ENCODE results near the gene CBLN3. TPM values are rescaled to one million over a fixed set of nuclear protein-coding genes. Genes with fewer than 3 reads are reported as not detected.
A peak's percentile ranks its signal among the peaks of the same experiment; 100 is the strongest.

Gene CBLN3
- total RNA-seq, 2 experiments from 2014 or later, result 11.6 to 12.2 TPM

DNA sequence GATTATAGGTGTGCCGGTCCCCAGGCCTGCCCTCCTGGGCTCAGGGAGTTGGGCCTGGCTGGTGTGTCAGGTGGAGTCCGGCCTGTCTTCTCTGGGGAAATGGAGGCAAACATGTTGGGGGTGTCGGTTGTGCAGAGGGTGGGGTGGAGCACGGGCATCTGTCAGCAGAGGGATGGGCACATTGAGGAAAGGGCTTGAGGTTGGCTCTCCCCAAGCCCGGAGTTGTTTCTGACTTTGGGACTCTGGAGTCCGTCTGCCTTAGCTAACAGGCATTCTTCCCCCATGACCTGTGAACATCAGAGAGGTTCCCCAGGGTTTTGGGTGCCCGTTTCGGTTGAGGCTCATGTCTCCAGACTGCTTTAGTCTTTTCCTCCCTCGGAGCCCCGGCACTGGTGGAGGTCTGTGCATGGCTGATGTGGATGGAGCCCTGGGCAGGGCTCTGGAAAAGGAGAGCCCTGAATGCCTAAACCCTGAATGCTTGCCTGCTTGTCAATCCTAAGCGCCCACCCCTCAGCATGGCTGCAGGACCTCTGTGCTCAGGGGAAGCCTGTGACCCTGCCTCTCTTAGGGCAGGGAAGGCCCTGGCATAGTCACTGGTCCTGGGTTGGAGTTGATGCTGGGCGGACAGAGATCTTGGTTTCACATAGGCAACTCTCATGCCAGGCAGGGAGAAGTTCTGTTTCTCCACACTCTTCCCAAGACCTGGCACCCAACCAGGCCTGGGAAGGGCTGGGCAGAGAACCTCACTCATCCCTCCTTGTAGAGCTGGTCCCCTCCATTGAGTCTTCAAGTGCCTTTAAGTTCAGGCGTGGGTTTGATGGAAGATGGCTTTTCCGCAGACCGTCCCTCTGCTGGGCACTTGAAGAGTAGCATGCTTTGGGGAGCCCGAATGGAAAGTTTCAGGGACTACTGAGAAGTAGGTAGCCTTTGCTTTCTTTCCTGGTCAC is 17.8 kb downstream of the CBLN3 start:
- intact Hi-C loops (cut with DNase I, micrococcal nuclease), result no loop called here
- no peak overlapping the region for H3K27ac Mint-ChIP-seq
- no peaks in the 10 kb centered on the region for H3K9me3 Mint-ChIP-seq (ENCODE audit: low read depth)
- H3K36me3 Mint-ChIP-seq (ENCODE audit: low read depth), result no peaks in the 10 kb centered on the region
- H3K4me3 Mint-ChIP-seq, result no peak overlapping the region
- ATAC-seq (peak; percentile 70), DNase-seq (peak; percentile 54)
- POLR2A ChIA-PET, result no interaction called here
- CTCF ChIA-PET, result interaction anchor here (0.6 to 5.2 kb wide), 10 partner anchors 12 to 720 kb away, joined by 3 to 20 read pairs (median 4); no protein-coding TSS in a partner anchor
- H3K27me3 Mint-ChIP-seq, result no peaks in the 10 kb centered on the region
- H3K4me1 Mint-ChIP-seq, result no peaks in the 10 kb centered on the region

DNA sequence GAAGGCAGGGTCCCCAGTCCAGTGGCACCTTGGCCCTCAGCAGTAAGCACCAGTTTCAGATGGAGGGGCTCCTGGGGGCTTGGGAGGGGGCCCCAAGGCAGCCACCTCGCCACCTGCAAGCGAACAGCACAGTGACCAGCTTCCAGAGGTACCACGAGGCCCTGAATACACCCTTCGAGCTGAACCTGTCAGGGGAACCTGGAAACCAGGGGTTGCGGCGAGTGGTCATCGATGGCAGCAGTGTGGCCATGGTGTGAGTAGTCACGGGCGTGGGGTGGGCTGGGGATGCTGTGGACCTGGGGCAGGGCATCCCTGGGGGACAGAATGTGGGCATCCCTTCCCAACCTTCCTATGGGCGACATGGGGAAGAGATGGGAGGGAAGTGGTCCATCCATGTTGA is 19.5 kb downstream of the CBLN3 start:
- H3K4me1 Mint-ChIP-seq, result no peaks in the 10 kb centered on the region
- intact Hi-C loops (cut with DNase I, micrococcal nuclease), result loop anchor here in 1 of 2 experiments (5.0 kb wide), 1 partner anchor 58 kb away; no protein-coding TSS in a partner anchor
- ChIA-PET CTCF (interaction anchor here (1.4 to 5.2 kb wide), 5 partner anchors 13 to 77 kb away, joined by 3 to 20 read pairs (median 9); no protein-coding TSS in a partner anchor), POLR2A (no interaction called here)
- H3K9me3 Mint-ChIP-seq (ENCODE audit: low read depth), result no peaks in the 10 kb centered on the region
- H3K27ac Mint-ChIP-seq, result no peak overlapping the region
- no peak for ATAC-seq
- H3K4me3 Mint-ChIP-seq, result no peak overlapping the region
- no peak for DNase-seq
- peaks cover under 1% of the 10 kb centered on the region for H3K27me3 Mint-ChIP-seq
- no peaks in the 10 kb centered on the region for H3K36me3 Mint-ChIP-seq (ENCODE audit: low read depth)

DNA sequence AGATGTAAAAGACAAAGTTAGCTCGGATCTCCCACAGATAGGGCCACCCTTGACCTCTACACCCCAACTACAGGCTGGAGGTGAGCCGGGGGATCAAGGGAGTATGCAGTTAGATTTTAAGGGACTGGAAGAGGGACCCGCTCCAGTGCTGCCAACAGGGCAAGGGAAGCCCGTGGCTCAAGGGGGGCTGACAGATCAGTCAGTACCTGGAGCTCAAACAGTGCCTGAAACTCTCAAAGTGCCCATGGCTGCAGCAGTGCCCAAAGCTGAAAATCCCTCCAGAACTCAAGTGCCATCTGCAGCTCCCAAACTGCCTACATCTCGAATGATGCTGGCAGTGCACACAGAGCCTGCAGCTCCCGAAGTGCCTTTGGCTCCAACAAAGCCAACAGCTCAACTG is 20.3 kb downstream of the CBLN3 start:
- POLR2A ChIA-PET, result interaction anchor here (0.6 kb wide), 2 partner anchors 43 to 162 kb away, joined by 3 to 4 read pairs; no protein-coding TSS in a partner anchor
- H3K4me3 Mint-ChIP-seq, result no peak overlapping the region
- peaks cover 4% of the 10 kb centered on the region for H3K27me3 Mint-ChIP-seq

DNA sequence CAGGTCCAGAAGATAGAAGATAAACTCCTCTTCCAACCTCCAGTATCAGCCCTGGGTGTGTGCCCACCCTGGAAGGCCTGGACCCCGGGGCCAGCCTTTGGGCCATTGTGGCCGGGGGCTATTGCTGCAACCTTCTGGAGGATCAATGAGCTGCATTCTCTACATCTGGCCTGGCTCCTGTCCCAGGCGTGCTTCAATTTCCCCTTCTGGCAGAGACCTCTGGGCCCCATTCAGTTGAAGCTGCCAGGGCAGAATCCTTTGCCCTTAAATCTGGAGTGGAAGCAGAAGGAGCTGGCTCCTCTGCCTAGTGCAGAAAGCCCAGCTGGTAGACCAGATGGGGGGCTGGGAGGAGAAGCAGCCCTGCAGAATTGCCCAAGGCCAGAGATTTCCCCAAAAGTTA is 20.7 kb downstream of the CBLN3 start:
- Mint-ChIP-seq H3K27ac (no peak overlapping the region), H3K4me3 (no peak overlapping the region), H3K27me3 (peaks cover 4% of the 10 kb centered on the region), H3K36me3 (ENCODE audit: low read depth) (no peaks in the 10 kb centered on the region), H3K9me3 (ENCODE audit: low read depth) (no peaks in the 10 kb centered on the region), H3K4me1 (no peaks in the 10 kb centered on the region)
- ChIA-PET CTCF (interaction anchor here (0.6 to 1.7 kb wide), 5 partner anchors 16 to 145 kb away, joined by 3 to 10 read pairs (median 4); no protein-coding TSS in a partner anchor), POLR2A (interaction anchor here (0.6 kb wide), 2 partner anchors 42 to 161 kb away, joined by 3 to 4 read pairs; no protein-coding TSS in a partner anchor)
- intact Hi-C loops (cut with DNase I, micrococcal nuclease), result loop anchor here in 1 of 2 experiments (5.0 kb wide), 1 partner anchor 56 kb away; no protein-coding TSS in a partner anchor
- ATAC-seq (no peak), DNase-seq (no peak)

More for the DNA sequence above, 20.3 kb downstream of the CBLN3 start:
- Mint-ChIP-seq H3K4me1 (no peaks in the 10 kb centered on the region), H3K27ac (no peak overlapping the region), H3K36me3 (ENCODE audit: low read depth) (no peaks in the 10 kb centered on the region), H3K9me3 (ENCODE audit: low read depth) (no peaks in the 10 kb centered on the region)
- DNase-seq (no peak), ATAC-seq (no peak)
- CTCF ChIA-PET, result interaction anchor here (0.6 to 5.2 kb wide), 7 partner anchors 12 to 145 kb away, joined by 3 to 20 read pairs (median 4); no protein-coding TSS in a partner anchor
- intact Hi-C loops (cut with DNase I, micrococcal nuclease), result loop anchor here in 1 of 2 experiments (5.0 kb wide), 1 partner anchor 57 kb away; no protein-coding TSS in a partner anchor

DNA sequence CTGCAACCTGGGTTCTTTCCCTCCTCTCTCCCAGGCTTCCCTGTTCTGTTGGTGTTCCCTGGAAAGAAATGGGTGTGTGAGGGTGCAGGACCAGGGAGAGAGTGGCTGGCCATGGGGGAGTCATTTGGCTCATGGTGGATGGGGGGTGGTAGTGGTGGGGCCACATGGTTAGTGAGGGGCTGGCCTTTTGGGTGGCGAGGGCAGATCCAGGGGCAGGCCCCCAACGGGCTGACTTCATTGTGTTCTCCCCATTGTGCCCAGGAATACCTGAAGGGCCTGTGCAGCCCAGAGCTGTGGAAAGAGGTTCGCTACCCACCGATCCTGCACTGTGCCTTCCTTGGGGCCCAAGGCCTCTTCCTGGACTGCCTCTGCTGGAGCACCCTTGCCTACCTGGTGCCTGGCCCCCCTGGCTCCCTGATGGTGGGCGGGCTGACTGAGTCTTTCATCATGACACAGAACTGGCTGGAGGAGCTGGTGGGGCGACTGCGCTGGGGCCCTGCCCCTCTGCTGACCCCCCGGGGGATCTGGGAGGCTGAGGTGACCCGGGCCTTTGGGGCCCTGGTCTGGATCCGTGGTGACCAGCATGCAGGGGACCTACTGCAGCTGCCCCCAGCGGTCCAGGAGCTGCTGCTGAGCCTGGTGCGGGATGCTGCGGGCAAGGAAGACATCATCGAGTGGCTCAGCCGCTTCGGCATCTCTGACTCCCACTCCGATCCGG is 21.7 kb downstream of the CBLN3 start:
- no peaks in the 10 kb centered on the region for H3K4me1 Mint-ChIP-seq
- POLR2A ChIA-PET, result no interaction called here
- CTCF ChIA-PET, result no interaction called here

DNA sequence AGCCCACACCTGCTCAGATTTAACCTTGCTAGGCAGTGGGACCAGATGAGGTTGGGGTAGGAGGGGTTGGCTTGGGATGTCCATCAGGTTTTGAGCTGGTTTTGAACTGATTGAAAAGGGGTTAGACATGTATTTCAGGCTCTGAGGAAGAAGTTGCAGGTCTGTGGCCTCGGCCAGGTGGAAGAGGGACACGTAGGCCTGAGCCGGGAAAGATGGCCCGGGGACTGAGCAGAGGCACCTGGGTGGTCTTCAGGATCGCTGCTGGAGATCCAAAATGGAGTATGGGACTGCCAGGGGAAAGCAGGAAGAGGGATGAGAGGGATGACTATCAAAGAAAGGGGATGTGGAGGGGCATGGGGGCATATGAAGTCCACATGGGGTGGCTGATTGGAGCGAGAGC is 23.1 kb downstream of the CBLN3 start:
- Mint-ChIP-seq H3K36me3 (ENCODE audit: low read depth) (no peaks in the 10 kb centered on the region), H3K27ac (no peak overlapping the region), H3K4me1 (no peaks in the 10 kb centered on the region), H3K9me3 (ENCODE audit: low read depth) (no peaks in the 10 kb centered on the region), H3K4me3 (no peak overlapping the region), H3K27me3 (peaks cover 6% of the 10 kb centered on the region)
- ATAC-seq (no peak), DNase-seq (no peak)
- intact Hi-C loops (cut with DNase I, micrococcal nuclease), result loop anchor here in 1 of 2 experiments (5.0 kb wide), 1 partner anchor 54 kb away; no protein-coding TSS in a partner anchor
- POLR2A ChIA-PET, result no interaction called here
- CTCF ChIA-PET, result interaction anchor here (0.6 to 1.8 kb wide), 6 partner anchors 8 to 163 kb away, joined by 3 to 7 read pairs (median 4); no protein-coding TSS in a partner anchor

More for the DNA sequence above, 21.7 kb downstream of the CBLN3 start:
- Mint-ChIP-seq H3K9me3 (ENCODE audit: low read depth) (no peaks in the 10 kb centered on the region), H3K27me3 (peaks cover 6% of the 10 kb centered on the region), H3K27ac (no peak overlapping the region), H3K4me3 (no peak overlapping the region), H3K36me3 (ENCODE audit: low read depth) (no peaks in the 10 kb centered on the region)
- intact Hi-C loops (cut with DNase I, micrococcal nuclease), result loop anchor here in 1 of 2 experiments (5.0 kb wide), 1 partner anchor 55 kb away; no protein-coding TSS in a partner anchor
- no peak for DNase-seq
- ATAC-seq, result no peak

DNA sequence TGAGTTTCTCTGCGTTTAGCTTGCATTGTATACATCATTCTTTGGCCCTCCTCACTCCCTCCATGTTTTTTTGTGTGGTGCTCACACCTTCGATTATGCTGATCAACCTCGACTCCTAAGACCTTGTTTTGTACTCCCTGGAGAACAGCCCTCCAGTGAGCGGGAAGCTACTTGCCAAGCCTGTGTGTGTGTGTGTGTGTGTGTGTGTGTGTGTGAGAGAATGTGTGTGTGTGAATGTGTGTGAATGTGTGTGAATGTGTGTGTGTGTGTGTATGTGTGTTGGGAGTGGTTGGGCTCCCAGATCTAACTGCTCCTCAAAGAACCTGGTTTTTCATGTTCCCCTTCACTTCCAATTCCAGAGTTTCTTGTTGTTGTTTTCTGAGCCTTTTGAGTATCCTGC is 24.7 kb downstream of the CBLN3 start:
- no peaks in the 10 kb centered on the region for H3K4me1 Mint-ChIP-seq
- H3K4me3 Mint-ChIP-seq, result no peak overlapping the region
- DNase-seq, result no peak
- no peak overlapping the region for H3K27ac Mint-ChIP-seq
- ChIA-PET POLR2A (no interaction called here), CTCF (interaction anchor here (0.6 kb wide), 1 partner anchor 17 kb away, joined by 3 read pairs; no protein-coding TSS in a partner anchor)
- peaks cover 6% of the 10 kb centered on the region for H3K27me3 Mint-ChIP-seq
- ATAC-seq, result no peak
- no peaks in the 10 kb centered on the region for H3K36me3 Mint-ChIP-seq (ENCODE audit: low read depth)
- intact Hi-C loops (cut with DNase I, micrococcal nuclease), result loop anchor here in 1 of 2 experiments (5.0 kb wide), 1 partner anchor 53 kb away; no protein-coding TSS in a partner anchor
- H3K9me3 Mint-ChIP-seq (ENCODE audit: low read depth), result no peaks in the 10 kb centered on the region

DNA sequence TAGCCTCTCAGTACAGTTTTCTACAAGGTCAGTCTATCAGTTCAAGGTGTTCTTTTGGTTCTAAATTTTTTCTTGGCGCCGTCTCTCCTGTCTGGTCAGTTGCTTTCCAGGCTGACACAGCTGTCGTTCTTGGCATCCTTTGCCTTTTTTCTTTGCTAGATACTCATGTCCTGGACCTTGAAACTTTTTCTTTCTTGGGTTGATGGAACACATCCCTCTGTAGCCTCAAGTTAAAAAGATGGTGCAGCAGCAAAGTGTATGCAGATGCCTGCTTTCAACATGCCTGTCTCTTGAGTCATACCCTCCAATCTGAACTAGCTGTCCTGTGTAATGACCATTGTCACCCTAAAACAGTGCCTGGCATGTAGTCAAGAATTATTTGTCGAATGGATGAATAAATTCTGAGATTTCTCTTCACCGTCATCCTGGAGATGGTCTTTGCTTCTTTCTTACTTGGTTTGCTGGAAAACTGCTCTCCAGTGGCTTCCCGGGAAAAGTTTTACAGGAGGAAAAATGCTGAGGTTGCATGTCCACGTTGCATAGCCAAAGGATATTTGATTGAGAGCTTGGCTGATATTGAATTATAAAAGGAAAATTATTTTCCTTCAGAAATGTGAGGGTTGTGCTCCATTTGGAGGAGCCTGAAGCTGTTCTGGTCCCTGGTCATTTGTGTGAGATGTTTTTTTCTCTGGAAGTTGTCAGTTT is 26.0 kb downstream of the CBLN3 start:
- intact Hi-C loops (cut with DNase I, micrococcal nuclease), result no loop called here
- no peaks in the 10 kb centered on the region for H3K9me3 Mint-ChIP-seq (ENCODE audit: low read depth)
- peaks cover 4% of the 10 kb centered on the region for H3K4me1 Mint-ChIP-seq
- no peak overlapping the region for H3K4me3 Mint-ChIP-seq
- ATAC-seq (no peak), DNase-seq (no peak)
- peaks cover 8% of the 10 kb centered on the region for H3K27me3 Mint-ChIP-seq
- no peaks in the 10 kb centered on the region for H3K36me3 Mint-ChIP-seq (ENCODE audit: low read depth)
- POLR2A ChIA-PET, result no interaction called here
- CTCF ChIA-PET, result interaction anchor here (0.7 to 1.0 kb wide), 2 partner anchors 38 to 70 kb away, joined by 3 read pairs; no protein-coding TSS in a partner anchor
- H3K27ac Mint-ChIP-seq, result no peak overlapping the region

DNA sequence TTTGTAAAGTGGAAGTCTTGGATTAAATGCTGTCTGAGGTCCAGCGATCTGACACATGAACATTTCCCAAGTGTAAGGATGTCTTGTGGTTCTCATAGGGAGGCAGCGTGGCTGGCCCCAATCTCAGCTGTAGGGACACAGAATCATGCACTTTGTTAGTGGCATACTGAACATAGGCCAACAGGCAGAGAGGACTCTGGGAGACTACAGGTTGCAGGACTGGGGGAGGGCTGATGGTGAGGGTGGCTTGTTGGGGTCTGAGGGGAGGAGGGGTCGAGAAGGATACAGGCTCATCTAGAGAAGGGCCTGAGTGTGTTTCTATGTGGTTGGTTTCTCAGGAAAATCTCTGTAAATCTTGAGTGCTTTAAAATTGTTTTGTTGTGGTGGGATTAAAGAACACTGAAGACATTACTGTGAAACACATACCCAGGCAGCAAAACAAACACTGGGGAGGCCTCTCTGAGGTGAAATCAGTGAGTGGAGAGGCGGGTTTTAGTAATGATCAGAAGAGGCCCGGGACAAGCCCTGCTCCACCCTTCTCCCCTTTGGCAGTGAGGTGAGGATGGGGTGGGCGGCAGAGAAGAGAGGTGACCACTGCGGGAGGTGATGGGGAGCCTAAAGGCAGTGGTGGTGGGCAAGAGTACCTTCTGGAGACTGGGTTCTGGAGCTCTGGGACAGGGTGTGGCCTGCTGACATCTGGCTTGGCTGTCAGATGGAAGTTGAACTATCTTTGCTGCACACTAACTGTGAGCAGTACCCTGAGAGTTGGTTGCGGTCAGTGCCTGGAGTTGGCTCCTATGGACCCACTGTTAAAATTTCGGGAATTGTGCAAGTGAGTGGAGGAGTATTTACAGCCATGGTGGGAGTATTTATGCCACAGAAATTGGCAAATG is 27.4 kb downstream of the CBLN3 start:
- intact Hi-C loops (cut with DNase I, micrococcal nuclease), result no loop called here
- no peak for DNase-seq
- H3K27me3 Mint-ChIP-seq, result peaks cover 8% of the 10 kb centered on the region
- H3K4me1 Mint-ChIP-seq, result peaks cover 4% of the 10 kb centered on the region
- no peaks in the 10 kb centered on the region for H3K36me3 Mint-ChIP-seq (ENCODE audit: low read depth)
- H3K9me3 Mint-ChIP-seq (ENCODE audit: low read depth), result no peaks in the 10 kb centered on the region
- no peak overlapping the region for H3K4me3 Mint-ChIP-seq
- ChIA-PET POLR2A (no interaction called here), CTCF (interaction anchor here (1.0 kb wide), 1 partner anchor 37 kb away, joined by 3 read pairs; no protein-coding TSS in a partner anchor)
- H3K27ac Mint-ChIP-seq, result no peak overlapping the region
- ATAC-seq, result no peak

All from activated CD4-positive, alpha-beta T cell treated with anti-CD3 and anti-CD28 coated beads for 36 hours (primary cell).